ENCODE data around the gene PCSK6. TPM values are rescaled to one million over a fixed set of nuclear protein-coding genes. Genes with fewer than 3 reads are reported as not detected.
"Not testable (repeated sequence)": the region's sequence is repeated elsewhere in the genome, so short reads cannot be mapped to it uniquely, and the experiment has no call there.

The PCSK6 gene
- total RNA-seq, 4 donors from 2014 or later, result 4.0 to 28.6 (median 17.5) TPM

DNA sequence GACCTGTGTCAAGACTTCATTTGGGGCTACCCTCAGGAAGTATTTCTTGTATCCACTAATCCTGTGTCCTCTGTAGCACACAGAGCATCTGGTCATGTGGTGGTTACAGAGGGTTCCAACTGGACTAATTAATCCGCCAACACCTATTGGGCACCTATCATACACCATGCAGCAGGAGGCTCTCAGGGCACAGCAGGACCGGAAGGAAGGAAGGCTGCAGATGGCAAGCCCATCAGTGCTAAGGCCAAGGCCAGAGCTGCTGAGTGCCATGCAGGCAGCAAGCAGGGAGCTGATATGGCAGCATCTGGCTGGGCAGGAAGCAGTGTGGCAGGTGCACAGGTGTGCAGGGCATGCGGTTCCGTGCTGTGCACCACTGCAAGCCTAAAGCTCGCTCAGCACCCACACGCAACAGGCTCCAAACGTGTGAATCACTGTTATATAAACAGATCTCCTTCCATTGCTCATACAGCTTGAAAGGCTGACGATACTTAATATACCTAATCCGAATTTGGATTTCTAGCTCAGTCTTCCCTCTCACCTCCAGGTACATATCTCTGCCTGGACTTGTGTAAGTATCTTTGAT lies 130.1 kb downstream of the PCSK6 start:
- intact Hi-C loops (cut with DNase I), result no loop called here

DNA sequence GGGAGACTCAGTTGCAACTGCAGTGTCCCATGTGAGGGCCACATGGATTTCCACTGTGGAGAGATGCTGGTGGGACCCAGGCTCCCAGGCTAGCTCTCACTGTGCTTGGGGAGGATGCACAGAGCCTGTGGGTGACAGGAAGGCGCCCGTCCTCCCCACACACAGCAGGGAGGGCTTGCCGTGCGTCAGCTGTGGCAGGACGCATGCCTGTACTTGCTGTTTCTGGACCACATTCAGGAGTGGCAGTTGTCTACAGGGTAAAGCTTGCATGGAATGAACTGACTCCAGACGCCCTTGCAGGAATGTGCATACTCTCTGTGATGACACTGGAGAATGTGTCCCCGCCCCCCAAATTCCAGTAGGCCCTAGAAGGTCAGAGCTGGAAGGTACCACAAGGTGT lies 130.6 kb downstream of the PCSK6 start:
- Histone ChIP-seq H3K4me1 (no peaks in the 10 kb centered on the region), H3K36me3 (no peaks in the 10 kb centered on the region), H3K9me3 (no peaks in the 10 kb centered on the region), H3K4me3 (replicated peaks in 1 of 3) (no peak overlapping the region), H3K27me3 (no peaks in the 10 kb centered on the region), H3K27ac (no peak overlapping the region)
- WGBS, 2 donors, result 61 to 74% methylated on average over 7 of the region's 7 CpGs
- intact Hi-C loops (cut with DNase I), result no loop called here
- no peak for DNase-seq
- no peak for TF ChIP-seq POLR2A (IDR thresholded peaks at IDR 0.05)
- TF ChIP-seq, protein P1, sequence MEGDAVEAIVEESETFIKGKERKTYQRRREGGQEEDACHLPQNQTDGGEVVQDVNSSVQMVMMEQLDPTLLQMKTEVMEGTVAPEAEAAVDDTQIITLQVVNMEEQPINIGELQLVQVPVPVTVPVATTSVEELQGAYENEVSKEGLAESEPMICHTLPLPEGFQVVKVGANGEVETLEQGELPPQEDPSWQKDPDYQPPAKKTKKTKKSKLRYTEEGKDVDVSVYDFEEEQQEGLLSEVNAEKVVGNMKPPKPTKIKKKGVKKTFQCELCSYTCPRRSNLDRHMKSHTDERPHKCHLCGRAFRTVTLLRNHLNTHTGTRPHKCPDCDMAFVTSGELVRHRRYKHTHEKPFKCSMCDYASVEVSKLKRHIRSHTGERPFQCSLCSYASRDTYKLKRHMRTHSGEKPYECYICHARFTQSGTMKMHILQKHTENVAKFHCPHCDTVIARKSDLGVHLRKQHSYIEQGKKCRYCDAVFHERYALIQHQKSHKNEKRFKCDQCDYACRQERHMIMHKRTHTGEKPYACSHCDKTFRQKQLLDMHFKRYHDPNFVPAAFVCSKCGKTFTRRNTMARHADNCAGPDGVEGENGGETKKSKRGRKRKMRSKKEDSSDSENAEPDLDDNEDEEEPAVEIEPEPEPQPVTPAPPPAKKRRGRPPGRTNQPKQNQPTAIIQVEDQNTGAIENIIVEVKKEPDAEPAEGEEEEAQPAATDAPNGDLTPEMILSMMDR (IDR thresholded peaks at IDR 0.05), result no peak

More for the DNA sequence above, 130.1 kb downstream of the PCSK6 start:
- TF ChIP-seq, protein P1 (IDR thresholded peaks at IDR 0.05), result no peak
- TF ChIP-seq POLR2A (IDR thresholded peaks at IDR 0.05), result no peak
- Histone ChIP-seq H3K9me3 (no peaks in the 10 kb centered on the region), H3K36me3 (no peaks in the 10 kb centered on the region), H3K27me3 (no peaks in the 10 kb centered on the region), H3K4me3 (replicated peaks in 1 of 3) (no peak overlapping the region), H3K4me1 (no peaks in the 10 kb centered on the region), H3K27ac (no peak overlapping the region)
- DNase-seq, result no peak
- 77 to 84% methylated on average over 8 to 9 of the region's 9 CpGs for WGBS, 2 donors

DNA sequence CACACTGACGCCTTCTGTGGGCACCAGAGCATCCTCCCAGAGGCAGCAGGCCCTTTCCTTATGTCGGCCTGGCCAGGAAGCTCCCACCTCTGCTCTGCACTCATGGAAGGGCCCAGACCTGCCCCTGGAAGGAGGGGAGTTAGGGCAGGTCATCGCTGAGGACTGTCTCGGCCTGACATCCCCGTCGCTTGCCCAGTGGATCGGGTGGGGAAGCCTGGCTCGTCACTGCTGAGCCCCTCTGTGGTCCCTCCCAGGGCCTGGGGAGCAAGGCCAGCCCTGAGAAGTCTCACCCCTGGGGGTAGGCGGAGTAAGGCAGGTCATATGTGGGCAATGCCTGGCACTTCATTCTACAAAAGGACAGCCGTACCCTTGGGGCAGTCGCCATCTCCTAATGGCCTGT lies 131.6 kb downstream of the PCSK6 start:
- intact Hi-C loops (cut with DNase I), result no loop called here
- TF ChIP-seq, protein P1 (IDR thresholded peaks at IDR 0.05), result no peak
- no peak for TF ChIP-seq POLR2A (IDR thresholded peaks at IDR 0.05)
- Histone ChIP-seq H3K4me1 (no peaks in the 10 kb centered on the region), H3K9me3 (no peaks in the 10 kb centered on the region), H3K27me3 (no peaks in the 10 kb centered on the region), H3K36me3 (no peaks in the 10 kb centered on the region), H3K4me3 (replicated peaks in 1 of 3) (no peak overlapping the region), H3K27ac (no peak overlapping the region)
- WGBS, 2 donors, result 87 to 89% methylated on average over 11 of the region's 11 CpGs
- DNase-seq, result no peak

GRCh38 chr15:101357333-101357732 lies 132.2 kb downstream of the PCSK6 start:
- no peak for DNase-seq
- TF ChIP-seq, protein P1 (IDR thresholded peaks at IDR 0.05), result no peak
- TF ChIP-seq POLR2A (IDR thresholded peaks at IDR 0.05), result no peak
- intact Hi-C loops (cut with DNase I), result no loop called here
- no peak overlapping the region for H3K4me3 ChIP-seq (replicated peaks in 1 of 3)
- 70 to 78% methylated on average over 3 to 14 of the region's 15 CpGs for WGBS, 2 donors
- no peaks in the 10 kb centered on the region for H3K36me3 ChIP-seq
- H3K27me3 ChIP-seq, result no peaks in the 10 kb centered on the region
- no peaks in the 10 kb centered on the region for H3K9me3 ChIP-seq
- H3K27ac ChIP-seq, result no peak overlapping the region
- H3K4me1 ChIP-seq, result no peaks in the 10 kb centered on the region

DNA sequence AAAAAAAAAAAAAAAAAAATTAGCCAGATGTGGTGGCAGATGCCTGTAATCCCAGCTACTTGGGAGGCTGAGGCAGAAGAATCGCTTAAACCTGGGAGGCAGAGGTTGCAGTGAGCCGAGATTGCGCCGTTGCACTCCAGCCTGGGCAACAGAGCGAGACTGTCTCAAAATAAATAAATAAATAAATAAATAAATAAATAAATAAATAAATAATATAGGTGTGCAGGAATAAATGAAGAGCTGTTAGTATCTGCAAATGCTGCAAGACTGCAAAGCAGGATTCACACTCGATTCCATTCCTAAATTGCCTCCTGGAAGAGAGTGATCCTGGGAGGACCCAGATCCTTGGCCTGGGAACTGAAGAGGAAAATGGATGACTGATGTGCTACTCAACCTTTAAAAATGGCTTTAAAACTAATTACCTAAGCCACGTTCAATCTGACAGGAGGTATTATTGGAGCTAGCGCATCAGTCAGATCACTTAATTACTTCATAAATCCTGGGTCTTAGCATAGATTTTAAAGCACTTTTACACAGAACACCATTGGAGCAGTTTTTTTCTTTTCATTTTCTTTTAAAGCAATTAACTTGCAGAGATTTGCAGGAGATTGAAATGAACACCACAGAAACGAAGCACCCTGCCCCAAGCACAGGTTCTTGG lies 132.9 kb downstream of the PCSK6 start:
- H3K9me3 ChIP-seq; H3K27ac ChIP-seq; H3K4me3 ChIP-seq (replicated peaks in 1 of 3); intact Hi-C loops (cut with DNase I); DNase-seq; H3K4me1 ChIP-seq; H3K36me3 ChIP-seq; H3K27me3 ChIP-seq: not testable (repeated sequence)
- WGBS, 2 donors, result 83 to 93% methylated on average over 9 of the region's 9 CpGs
